Measurements from ENCODE around the gene CACNA1C.

DNA sequence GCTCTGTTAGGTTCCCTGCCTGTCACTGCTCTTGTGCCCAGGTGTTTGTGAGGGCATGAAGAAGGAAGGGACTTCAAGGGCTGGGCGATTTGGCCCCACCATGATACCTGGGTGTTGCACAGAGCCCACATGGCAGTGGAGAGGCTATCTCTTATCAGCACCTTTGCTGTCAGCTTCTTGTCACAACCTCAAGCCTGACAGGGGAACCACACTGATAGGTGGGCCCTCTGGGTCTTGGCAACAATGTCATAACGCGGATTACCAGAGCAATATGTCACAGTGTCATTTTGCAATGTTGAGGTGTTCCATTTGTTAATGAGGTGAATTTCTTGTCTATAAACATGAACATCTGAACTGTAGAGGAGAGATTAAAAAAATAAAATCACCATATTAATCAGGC lies 22.9 kb upstream of the CACNA1C start:
- TF ChIP-seq POLR2A (IDR thresholded peaks at IDR 0.05): no peak
- no peak for TF ChIP-seq EP300 (IDR thresholded peaks at IDR 0.05)

Data from suprapubic skin (tissue), 2 donors.